ENCODE data around the gene HPGDS.
"Not testable (repeated sequence)": the region's sequence is repeated elsewhere in the genome, so short reads cannot be mapped to it uniquely, and the experiment has no call there.

HPGDS gene

DNA sequence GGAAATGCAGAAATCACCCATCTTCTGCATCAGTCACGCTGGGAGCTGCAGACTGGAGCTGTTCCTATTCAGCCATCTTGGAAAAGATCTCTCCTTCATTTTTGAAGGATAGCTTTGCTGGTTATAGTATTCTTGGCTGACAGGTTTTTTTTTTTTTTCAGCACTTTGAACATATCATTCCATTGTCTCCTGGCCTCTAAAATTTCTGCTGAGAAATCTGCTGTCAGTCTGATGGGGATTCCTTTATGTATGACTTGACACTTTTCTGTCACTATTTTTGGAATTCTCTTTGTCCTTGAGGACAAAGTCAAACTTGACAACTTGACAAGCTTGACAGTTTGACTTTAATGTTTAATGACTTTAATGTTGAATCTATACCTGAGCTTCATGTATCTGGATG, 16.8 kb downstream of the HPGDS start:
- DNase-seq (ENCODE audit: low read depth in 2 of 2): no peak

DNA sequence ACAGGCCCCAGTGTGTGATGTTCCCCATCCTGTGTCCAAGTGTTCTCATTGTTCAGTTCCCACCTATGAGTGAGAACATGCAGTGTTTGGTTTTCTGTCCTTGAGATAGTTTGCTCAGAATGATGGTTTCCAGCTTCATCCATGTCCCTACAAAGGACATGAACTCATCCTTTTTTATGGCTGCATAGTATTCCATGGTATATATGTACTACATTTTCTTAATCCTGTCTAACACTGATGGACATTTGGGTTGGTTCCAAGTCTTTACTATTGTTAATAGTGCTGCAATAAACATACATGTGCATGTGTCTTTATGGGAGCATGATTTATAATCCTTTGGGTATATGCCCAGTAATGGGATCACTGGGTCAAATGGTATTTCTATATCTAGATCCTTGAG, 22.7 kb downstream of the HPGDS start:
- DNase-seq (ENCODE audit: low read depth in 2 of 2): not testable (repeated sequence)

DNA sequence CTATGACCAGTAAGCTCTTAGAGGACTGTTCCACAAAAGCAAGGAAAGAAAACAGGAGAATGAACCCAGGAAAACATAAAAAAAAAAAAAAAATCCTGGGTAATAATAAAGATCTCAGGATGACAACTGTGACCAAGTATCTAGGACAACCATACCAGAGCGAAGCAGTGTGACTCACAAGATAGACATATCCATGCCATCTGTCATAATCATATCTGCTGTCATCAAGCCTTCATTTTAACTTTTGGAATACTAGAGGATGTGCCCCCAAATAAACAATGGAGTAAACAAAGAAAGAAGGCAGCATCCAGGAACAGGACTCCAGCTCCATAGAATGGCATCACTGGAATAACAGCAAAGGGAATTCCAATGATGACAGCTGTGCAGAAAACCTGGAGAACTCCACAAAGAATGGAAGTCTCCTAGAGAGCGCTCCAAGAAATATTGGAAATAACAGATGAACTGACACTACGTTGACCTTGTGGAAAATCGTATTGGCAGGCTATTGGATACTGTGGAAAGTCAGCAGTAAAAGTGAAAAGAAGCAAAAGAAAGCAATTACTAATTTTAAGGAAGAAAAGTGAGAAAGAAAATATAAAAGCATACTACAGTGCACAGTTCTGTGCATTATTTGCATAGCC, 35.3 kb downstream of the HPGDS start:
- no peak for DNase-seq (ENCODE audit: low read depth in 2 of 2)

DNA sequence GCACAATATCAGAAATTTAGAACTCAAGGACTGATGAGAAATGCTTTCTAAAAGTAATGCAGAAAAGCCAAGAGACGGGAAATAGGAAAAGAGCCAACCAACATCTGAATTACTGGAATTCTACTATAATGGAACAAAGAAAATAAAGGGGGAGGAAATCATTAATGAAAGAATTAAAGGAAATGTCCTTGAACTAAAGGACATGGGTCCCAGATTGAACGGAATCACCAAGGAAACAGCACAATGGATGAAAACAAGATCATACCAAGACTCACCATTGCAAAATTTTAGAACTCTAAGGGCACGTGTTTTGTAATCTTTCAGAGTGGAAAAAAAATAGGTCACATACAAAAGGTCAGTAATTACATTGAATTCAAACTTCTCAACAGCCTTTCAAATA, 35.9 kb downstream of the HPGDS start:
- DNase-seq (ENCODE audit: low read depth in 2 of 2): no peak

DNA sequence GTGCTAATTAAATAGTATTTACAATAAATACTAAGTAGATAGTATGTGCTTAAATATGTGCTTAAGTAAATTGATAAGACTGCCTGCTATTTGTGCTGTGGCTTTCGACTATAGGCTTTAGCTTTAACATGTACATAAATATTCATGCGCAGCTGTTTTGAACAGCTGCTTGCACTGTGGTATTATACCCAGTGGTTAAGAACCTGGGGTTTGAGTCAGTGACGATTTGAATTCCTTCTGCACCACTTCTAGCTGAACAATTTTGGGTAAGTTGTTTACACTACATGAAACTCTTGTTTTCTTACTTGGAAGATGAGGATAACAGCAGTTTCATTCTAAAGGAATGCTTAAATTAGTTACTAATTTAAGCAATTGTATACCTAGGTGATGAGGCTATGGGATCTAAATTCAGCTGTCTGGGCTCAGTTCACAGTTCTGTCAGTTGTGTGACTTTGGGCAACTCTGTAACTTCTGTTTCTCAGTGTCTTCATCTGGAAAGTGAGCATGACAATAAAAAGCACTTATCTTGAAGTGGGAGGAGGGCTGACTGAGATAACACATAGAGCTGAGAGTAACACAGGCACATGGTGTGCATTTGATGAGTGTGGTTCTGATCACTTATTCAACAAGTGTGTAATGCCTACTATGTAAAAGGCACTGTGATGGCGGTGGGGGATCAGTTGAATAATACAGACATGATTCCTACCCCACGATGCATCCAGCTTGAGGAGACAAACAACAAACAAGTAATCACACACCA, 37.0 kb downstream of the HPGDS start:
- no peak for DNase-seq (ENCODE audit: low read depth in 2 of 2)

DNA sequence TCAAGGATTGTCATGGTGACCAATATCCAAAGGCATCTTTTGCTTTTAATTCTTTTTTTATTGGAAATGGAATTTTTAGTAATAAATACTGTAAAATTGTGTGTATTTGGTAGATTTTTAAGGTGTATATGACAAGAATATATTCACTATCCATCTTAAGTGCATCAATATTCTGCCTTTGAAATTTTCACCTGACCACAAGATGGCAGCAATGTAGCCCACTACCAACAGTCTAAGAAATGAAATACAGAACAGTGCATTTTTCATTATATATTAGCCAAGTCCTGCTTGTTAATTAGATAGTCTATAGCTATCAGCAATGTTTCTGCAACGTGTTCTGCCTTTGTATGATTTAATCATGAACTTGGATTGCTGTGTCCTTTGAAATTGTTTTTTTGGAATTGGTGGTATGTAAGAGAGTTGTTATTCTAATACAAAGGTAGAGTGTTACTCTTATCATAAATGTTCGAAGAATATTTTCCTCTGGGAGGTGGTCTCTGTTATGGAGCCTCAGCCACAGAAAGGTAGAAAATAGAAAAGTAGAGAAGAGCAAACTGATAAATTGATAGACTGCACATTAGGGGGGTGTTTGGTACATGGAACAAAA, 38.2 kb downstream of the HPGDS start:
- peak in 1 of 2 experiments; percentile 10 for DNase-seq (ENCODE audit: low read depth in 2 of 2)

DNA sequence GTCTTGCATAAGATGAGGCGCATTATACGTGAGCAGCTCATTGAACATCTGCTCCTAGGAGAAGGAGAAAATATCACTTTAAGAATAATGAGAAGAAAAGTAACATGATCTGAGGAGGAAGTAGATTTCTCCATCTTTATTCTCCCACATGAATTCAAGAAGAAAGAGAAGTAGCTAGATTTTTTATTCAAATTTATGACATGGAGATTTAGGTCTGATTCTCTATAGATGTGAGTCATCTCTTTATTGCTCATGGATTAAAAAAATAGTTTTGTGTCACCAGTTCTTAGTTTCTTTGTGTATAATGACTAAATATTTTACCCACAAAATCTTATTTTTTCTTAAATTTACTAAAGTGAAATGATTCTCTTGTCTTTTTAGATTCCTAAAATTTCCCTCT, 40.4 kb downstream of the HPGDS start:
- DNase-seq (ENCODE audit: low read depth in 2 of 2): no peak

DNA sequence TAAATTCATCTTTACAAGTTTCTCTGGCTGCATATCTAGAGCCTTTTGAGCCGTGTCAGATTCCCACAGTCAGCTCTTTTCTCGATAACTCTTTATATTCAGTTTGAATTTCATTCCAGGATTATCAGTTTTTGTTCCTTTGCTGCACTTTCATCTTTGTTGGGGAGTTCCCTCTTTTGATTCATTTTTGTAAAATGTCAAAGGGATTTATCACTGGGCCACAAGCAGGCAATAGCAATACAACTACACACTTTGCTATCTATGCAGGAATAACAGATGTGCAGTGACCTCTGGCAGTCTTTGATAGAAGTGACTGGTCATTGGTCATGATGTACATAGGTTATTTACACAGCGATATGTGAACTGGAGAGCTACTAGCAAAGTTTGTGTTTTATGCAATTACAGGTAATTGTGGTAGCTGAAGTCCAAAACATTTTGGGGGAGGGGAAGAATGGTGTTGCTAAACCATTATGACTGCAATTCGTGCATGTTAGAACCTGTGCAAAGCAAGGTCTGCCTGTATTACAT, 43.8 kb downstream of the HPGDS start:
- no peak for DNase-seq (ENCODE audit: low read depth in 2 of 2)

DNA sequence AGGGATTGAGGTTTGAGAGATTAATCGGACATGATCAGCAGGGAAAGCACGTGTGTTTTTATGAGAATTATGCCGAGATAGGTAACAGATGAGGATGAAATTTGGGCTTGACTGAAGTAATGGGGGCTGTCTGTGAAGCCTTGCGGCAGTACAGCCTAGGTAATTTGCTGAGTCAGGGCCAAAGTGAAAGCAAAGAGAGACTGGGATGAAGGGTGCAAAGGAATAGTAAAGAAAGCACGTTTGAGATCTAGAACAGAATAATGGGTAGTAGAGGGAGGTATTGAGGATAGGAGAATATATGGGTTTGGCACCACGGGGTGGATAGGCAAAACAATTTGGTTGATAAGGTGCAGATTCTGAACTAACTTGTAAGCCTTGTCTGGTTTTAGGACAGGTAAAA, 47.2 kb downstream of the HPGDS start:
- DNase-seq (ENCODE audit: low read depth in 2 of 2): not testable (repeated sequence)

DNA sequence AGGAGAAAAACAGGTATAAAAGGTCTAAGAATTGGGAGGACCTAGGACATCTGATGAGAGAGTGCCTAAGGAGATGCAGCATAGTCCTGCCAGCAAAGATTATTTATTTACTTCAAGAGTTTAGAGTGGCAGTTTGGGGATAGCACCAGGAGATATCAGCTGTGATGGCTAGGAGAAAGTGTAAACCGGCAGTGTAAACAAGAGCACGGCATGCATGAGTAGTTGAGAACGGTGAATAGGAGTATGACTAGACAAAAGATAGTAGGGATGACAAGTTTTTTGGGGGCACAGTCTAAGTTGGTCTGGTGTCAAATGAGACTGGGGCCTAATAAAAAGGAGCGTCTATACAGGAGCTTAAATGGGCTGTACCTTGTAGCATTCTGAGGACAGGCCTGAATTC, 48.7 kb downstream of the HPGDS start:
- not testable (repeated sequence) for DNase-seq (ENCODE audit: low read depth in 2 of 2)

DNA sequence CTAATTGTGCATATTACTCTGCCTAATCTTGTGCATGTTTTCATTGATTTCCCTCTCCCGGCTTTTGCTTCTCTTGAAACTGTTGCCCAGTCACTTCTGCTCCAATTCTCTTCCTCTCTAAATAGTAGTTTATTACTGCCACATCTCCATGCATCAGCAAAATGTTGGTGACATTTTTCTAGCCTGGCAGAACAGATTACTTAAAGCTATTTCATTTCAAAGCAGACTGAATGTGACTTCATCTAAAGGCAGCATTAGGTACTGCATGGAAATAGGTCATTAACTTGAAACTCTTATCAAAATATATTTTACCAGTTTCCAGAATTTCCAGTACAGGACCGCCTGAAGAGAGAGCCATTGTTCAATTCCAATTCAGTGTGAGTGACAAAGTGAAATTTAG, 52.4 kb downstream of the HPGDS start:
- DNase-seq (ENCODE audit: low read depth in 2 of 2): no peak

DNA sequence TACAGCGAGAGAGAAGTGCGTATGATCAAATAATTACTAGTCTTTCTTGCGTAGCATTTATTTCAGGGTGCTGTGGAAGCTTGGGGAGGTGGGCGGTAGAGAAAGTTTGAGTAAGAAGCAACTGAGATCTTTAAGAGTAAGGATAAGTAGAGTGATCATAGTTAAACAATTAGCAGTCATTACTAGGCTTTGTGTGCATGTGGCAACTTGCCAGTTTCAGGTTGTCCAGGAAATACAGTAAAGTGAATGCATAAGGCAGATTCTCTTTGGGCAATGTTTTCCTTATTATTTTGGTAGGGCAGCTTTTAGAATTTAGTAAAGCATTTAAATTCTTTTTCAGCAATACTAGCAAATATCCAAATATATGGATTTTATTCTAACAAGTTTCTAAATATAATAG, 57.0 kb downstream of the HPGDS start:
- DNase-seq (ENCODE audit: low read depth in 2 of 2): no peak

DNA sequence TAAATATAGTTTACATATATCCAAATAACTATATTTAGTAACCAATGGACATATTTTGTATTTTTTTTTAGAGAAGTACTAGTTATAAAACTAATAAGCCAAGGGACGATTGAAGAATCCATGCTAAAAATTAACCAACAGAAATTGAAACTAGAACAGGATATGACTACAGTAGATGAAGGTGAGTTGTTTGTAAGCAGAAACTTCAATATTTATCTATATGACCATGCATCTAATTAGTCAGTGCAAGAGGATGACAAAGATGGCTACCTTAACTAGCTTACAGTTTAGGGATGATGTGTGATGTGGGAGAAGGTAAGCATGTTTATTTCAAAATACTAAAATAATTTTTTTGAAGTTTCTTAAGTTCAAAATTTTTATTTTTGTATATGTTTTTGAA, 57.7 kb downstream of the HPGDS start:
- no peak for DNase-seq (ENCODE audit: low read depth in 2 of 2)

DNA sequence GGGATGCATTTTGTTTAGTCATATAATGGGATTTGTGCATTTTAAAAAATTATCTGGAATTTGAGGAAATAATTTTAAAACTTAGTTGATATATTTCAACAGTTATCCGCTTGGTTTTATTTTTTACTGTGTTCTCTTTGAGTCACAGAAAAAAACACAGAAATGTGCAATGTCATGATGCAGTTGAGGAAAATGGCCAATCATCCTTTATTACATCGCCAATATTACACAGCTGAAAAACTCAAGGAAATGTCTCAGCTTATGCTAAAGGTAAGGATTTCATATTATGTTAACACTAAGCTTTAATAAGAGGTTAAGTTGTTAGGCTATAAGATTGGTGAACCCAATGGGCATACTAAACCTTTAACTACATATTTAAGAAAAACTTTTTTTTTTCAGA, 63.9 kb downstream of the HPGDS start:
- DNase-seq (ENCODE audit: low read depth in 2 of 2): no peak

DNA sequence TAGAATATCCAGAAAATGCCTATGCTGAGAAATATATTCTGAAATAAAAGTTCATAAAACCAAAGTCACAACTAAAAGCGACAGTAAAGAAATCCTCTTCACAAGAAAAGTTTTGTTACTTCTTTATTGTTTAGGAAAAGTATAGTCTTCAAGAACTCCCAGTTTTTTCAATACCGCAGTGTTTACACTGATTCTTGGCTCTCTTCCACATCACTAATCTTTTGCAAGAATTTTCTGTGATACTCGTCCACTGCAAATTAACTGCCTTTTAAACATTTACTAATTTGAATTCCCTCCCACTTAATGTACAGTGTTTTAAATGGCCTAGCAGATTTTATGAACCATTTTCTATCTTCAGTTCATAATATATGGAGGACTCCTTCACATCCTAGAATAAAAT, 65.1 kb downstream of the HPGDS start:
- DNase-seq (ENCODE audit: low read depth in 2 of 2): no peak

DNA sequence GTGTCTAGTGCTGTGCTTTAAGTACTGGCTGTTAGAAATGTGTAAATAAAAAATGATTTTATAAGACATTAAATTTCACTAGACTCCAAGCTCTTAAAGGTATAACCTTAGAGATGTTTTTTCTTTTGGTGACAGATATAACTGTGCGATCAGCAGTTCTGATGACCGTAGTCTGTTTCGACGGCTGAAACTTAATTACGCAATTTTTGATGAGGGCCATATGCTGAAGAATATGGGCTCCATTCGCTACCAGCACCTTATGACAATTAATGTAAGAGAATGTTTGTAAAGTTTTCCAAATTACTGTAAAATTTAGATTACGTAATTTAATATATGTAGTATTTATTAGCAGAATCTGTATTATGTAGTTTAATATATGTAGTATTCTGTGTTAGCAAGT, 66.4 kb downstream of the HPGDS start:
- no peak for DNase-seq (ENCODE audit: low read depth in 2 of 2)

DNA sequence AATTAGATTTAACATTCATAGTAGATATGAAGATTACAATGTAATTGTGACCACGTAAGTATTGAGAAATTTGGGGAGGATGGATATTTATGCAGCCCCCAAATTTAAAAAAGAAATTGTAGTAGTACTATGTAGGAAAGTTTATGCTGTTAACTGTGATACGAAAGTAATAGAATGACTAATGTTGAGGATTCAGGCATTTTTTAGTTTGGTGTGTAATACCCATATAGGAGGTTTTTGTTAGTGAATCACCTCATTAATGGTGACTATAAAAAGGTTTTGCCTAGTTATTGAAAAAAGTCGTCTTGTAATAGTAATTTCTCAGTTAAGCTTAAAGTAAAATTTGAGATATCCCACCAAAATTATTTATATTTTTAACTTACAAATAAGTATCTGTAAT, 67.7 kb downstream of the HPGDS start:
- peak; percentile 14 to 17 for DNase-seq (ENCODE audit: low read depth in 2 of 2)

DNA sequence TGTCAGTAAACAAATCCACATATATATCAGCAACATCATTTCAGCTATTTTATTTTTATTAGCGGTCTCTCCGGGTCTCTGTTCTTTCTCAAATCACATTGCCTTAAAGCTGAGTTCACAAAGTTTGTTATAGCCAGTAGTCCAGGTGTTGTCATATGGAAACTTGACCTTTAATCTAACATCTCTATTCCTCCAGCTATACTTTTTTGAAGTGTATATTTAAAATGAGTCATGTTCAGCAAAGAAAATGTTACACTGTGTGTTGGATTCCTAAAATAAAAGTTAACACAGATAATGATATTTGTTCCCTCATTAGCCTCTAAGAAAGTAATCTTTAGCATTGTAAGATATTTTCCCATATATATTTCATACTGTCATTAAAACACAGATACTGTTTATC, 71.4 kb downstream of the HPGDS start:
- DNase-seq (ENCODE audit: low read depth in 2 of 2): no peak

DNA sequence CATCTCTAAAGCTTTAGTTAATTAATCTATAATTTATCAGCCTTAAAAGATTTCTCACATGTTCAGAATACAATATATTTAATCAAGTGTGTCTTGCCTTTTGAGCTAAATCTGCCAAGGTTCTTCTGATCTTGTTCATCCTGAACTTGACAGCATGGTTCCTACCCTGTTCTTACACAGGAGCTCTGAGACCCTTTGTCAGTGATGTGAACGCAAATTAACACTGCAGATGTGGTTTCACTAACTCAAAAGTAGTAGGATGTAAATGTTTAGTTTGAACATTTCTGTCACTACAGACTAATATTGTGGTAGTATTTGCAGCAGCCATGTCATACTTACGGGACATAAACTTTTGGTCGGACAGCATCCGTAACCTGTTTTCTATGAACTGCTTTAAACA, 75.6 kb downstream of the HPGDS start:
- DNase-seq (ENCODE audit: low read depth in 2 of 2): no peak

DNA sequence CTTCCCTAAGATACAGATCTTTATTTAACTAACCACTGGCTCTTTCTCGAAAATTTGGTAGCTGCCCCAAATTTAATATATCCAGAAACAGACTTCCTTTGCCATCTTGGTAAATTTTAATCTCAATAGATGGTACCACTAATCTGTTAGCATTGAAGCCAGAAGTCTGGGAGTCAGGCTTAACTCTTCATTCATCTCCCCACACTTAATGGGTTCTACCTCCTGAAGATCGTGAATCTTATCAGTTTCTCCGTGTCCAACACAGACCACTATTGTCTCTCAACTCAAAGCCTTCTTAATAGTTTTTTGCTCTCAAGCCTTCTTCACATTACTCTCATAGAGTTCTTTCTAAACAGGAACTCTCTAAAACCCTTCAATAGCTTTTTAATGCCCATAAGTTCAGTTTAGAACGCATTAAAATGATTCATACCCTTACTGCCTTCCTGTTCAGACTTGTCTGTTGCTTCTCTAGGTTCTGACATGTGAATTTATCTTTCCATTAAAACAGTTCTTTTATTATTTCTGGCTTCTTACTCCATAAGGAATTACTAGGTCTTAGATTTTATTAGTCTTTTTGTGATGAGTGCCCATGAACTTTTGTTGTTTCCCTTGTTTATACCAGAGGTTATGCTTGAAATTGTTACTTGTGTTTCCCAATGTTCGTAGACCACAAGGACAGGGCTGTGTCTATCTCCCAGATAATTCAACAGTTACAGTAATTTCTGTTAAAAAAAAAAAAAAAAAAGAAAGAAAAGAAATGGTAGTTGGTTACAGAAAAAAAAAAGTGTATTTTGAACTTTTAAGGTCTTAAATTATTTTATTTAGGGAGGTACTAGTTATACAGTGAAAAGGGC, 80.2 kb downstream of the HPGDS start:
- DNase-seq (ENCODE audit: low read depth in 2 of 2): no peak

DNA sequence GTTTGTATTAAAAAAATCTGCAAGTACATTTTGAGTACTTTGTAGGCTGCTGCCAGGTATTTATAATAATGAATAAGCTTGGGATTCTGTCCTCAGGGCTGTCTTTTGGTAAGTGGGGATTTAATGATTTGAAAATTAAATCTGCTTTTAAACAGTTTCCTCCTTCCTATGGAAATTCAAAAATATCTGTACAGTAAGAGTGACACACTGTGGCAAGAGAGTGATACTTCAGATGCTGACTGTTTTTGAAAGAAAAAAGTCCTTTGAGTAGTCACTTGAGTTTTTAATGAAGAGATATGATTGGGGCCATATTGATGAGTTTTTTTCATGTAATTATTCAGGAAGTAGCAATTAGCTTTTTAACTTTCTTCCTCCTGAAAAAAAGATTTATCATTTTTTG, 85.8 kb downstream of the HPGDS start:
- DNase-seq (ENCODE audit: low read depth in 2 of 2): no peak

DNA sequence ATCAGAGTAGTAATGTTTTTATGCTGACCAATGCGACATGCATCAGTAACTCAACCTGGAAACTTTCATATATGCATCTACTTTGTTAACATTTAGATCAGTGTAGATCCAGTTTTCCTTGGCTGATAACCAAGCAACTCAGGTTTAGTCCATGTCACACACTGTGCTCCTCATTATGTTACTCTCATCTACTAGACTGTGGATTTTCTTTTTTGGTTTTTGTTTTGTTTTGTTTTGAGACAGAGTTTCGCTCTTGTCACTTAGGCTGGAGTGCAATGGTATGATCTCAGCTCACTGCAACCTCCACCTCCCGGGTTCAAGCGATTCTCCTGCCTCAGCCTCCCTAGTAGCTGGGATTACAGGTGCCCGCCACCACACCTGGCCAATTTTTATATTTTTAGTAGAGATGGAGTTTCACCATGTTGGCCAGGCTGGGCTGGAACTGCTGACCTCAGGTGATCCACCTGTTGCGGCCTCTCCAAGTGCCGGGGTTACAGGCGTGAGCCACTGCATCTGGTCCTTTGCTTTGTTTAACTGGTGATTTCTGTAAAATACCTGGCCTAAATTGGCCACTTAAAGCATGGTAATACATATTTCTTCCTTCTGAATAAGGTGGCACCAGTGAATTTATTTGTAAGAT, 86.4 kb downstream of the HPGDS start:
- no peak for DNase-seq (ENCODE audit: low read depth in 2 of 2)

All from fibroblast of skin of left quadriceps (primary cell).